CD1c-positive myeloid dendritic cell (primary cell): ENCODE measurements around the gene HOXD11.

Source experiments
- DNase-seq: peaks from one replicate; pipeline ENCODE4 v3.0.0-alpha.2; 2016; ENCODE audit errors: extremely low spot score

HOXD11 gene

DNA sequence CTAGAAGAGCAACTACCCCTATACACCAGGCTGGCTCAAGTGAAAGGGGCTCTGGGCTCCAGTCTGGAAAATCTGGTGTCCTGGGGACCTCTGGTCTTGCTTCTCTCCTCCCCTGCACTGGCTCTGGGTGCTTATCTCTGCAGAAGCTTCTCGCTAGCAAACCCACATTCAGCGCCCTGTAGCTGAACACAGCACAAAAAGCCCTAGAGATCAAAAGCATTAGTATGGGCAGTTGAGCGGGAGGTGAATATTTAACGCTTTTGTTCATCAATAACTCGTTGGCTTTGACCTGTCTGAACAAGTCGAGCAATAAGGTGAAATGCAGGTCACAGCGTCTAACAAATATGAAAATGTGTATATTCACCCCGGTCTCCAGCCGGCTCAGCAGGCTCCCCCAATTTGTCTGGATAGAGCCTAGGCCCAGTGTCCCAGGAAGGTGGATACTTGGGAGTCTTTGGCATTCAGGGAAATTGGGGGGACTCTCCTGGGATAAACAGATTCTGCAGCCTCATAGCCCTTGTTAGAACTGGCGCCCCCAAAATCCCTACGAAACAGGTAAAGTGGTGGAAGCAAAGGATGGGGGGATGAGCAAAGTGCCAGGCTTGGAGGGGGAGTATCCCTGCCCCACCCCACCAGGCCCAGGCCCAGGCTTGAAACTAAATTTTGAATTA is 41.8 kb downstream of the HOXD11 start:
- DNase-seq, result no peak

DNA sequence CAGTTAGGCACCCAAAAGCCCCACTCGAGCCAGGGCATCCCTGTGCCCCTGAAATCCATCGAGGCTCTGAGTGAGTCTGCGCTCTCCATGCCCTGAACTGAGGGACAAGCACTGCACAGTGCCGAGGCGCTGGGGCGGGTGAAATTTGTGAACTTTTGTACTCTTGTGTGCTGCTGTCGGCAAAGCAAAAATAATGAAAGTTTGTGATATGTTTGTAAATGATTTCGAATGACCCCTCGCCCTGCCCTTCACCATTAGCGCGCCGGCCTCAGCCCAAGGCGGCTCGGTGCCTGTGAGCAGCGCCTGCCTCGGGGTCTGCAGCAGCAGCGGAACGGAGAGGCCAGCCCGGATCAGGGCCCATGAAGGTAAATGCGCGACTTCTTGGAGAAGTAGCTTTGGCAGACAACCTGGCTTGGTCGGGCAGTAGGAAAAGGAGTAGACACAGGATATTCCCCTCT is 42.4 kb downstream of the HOXD11 start:
- no peak for DNase-seq

DNA sequence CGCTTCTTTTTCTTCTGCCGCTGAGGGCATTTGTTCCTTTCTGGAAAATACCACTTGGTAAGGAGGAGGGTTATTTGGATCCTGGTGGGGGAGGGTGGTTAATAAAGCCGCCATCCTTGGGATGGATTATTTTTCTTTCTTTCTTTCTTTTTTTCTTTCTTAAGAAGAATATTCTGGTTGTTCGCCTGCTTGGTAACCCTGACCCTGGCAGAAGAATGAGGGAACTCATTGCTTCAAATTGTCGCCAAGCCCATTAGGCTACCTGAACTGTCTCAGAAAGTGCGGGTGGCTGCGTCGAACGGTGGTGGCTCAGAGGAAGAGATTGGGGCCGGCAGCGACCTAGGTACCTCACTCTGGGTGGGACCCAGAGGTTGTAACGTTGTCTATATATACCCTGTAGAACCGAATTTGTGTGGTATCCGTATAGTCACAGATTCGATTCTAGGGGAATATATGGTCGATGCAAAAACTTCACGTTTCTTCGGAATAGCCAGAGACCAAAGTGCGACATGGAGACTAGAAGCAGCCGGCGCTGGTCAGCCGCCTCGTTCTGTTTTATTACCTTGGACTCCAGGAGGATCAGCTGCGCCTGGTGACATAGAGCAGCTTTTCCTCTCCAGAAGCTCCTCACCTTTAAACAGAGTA is 43.0 kb downstream of the HOXD11 start:
- DNase-seq, result no peak

DNA sequence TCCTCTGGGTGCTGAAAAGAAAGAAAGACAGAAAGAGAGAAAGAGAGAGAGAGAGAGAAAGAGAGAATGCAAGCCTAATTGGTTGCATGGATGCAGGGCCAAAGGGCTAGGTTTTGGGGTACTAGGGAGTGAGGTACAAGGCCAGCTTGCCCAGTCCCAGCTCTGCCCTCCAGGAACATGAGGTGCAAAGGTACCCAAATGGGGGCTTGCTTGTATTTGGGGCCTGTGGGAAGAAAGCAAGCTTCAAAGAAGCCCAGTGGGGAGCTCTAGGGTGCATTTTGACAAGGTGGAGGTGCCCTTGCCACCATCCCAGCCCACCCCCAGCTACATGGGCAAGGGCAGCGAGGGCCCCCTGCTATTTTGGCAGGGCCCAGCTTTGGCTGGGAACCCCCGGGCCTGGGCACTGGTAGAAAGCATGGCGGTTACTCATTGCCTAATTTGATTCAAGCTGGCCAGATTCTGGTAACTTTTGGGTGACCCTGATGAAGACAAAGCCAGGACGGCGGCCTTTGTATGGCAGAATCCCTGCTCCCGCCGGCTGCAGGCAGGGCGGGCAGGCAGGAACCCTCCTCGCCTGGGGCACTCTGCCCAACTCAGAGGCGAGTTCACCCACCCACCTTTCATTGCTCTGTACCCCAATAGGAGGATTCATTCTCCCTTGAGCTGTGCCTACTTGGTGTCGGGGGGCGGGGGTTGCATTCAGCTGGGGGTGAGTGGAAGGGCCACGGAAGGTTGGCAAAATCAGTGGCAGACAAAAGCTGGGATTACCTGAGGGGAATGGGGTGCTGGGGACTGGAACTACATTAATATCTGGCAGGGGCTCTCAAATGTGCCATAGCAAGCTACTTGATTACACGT is 43.7 kb downstream of the HOXD11 start:
- no peak for DNase-seq

DNA sequence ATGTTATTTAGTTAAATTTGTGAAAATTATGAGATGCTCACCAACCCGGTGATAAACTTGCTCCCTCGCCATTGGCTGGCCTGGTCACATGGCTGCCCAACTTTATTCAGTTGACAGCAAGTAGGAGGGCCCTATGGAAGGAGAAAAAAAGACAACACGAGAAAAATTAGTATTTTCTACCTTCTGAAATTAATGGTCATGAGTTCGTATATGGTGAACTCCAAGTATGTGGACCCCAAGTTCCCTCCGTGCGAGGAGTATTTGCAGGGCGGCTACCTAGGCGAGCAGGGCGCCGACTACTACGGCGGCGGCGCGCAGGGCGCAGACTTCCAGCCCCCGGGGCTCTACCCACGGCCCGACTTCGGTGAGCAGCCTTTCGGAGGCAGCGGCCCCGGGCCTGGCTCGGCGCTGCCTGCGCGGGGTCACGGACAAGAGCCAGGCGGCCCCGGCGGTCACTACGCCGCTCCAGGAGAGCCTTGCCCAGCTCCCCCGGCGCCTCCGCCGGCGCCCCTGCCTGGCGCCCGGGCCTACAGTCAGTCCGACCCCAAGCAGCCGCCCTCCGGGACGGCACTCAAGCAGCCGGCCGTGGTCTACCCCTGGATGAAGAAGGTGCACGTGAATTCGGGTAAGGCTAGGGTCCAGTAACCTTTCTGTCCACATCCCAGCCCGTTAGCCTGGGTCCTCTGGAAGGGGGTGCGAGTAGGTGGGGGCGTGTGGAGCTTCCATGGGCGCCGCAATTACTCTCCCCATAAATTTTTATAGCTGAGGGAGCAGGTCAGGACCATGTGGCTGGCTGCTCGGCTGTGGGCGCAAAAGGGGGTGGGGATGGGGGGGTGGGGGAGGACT is 44.6 kb downstream of the HOXD11 start, which contains the start of gene HOXD4:
TSS of gene HOXD4 (plus strand) at position 109 of the 846 bp plus-strand sequence. CDS start at position 193, 84 bp downstream.
- DNase-seq, result no peak

DNA sequence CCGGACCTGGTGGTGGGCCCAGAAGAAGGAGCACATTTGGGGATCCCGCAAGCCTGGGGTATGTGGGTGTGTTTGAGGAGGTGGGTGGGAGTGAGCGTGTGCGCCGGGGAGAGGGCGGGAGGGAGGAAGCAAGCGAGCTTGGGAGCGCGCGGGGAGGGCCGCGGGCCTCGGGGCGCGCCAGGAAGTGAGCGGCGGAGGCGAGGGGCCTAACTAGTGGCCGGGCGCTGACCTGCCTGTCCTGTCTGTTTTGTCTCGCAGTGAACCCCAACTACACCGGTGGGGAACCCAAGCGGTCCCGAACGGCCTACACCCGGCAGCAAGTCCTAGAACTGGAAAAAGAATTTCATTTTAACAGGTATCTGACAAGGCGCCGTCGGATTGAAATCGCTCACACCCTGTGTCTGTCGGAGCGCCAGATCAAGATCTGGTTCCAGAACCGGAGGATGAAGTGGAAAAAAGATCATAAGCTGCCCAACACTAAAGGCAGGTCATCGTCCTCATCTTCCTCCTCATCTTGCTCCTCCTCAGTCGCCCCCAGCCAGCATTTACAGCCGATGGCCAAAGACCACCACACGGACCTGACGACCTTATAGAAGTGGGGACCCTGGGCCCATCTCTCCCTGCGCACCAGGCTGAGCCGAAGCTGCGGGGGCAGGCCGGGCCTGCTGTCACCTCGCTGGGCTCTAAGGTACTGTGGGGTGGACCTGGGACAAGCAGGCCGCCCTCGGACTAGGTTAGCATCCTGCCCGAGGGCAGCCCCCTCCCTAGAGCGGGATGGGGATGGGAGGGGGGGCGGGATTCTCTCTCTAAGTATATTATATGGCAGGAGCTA is 45.5 kb downstream of the HOXD11 start:
- DNase-seq, result no peak

DNA sequence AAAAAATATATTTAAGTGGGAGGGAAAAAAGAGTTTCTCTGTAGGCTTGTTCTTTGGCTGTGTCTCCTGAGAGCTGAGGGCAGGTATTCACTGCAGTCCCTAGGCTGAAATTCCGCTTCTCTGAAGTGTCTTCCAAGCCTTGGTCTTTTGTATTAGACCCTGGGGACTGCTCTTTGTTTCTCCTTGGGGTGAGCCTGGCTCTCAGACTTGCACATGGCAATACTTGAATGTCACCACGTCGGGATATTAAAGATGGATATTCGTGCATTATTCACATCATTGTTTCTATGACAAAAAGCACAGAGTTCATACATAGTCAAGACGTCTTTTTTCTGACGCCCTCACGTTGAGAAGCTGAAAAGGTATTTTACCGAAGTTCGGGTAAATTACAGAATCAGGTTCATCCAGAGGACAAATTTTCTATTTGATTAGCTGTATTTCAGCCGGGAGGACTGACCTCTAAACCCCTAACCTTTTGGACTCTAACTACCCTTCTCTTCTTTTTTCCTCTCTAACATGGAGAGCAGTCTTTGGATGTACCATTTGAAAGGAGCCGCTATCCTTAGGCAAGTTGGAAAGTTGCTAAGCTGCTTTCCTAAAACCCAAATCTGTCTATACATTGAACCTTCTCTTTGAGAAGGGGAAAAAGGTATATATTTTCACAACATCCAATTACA is 47.6 kb downstream of the HOXD11 start:
- no peak for DNase-seq

DNA sequence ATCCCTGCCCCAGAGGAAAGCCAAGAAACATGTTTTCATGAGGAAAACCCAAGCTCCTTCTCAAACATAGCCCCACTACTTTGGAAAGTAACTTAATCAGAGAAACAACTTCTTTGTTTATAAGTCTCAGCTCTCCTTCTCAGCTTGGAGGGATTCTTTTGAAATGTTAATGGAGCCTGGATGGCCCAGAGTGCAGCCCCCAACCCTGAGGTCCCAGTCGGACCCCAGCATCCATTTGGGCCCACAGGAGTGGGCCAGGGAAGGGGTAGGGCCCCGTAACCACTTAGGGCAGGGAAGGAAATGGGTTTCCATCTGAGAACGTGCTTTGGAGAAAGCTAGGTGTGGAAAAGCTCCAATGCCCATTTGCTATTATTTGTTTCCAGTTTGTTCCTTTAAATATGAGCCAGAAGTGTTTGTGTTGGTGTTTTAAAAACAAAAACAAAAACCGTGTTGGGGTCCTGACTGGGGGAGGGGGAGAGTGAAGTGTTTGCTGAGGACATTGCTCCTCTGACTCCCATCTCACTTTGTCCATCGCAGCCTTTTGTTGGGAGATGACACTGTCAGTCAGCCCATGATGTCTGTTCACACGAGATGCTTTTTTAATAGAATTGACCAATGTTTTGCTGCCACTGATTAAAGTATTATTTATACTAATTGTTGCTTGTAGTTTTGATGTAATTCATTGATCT is 48.4 kb downstream of the HOXD11 start:
- no peak for DNase-seq

DNA sequence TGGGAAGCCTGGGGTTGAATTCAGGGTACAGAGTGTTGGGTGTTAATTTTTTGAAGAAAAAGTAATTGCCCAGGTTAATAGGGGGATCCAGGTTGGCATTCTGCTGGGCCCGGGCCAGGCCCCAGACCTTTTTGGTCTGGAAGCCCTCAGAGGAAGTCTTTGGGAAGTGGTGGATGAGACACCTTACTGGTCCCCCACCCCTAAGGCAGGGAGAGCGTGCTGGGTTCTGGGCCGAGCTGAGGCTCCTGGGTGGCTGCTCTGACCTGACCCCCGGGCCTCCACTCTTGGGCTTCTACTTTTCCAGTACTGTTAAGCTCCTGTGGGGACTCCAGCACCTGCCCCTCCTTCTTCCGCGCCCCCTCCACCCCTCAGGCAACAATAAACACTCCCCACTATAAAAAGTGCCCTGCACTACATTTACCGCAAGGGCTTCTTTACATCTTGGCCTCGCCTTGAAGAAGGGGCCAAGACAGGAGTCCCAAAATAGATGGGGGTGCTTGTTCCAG is 49.3 kb downstream of the HOXD11 start:
- no peak for DNase-seq

DNA sequence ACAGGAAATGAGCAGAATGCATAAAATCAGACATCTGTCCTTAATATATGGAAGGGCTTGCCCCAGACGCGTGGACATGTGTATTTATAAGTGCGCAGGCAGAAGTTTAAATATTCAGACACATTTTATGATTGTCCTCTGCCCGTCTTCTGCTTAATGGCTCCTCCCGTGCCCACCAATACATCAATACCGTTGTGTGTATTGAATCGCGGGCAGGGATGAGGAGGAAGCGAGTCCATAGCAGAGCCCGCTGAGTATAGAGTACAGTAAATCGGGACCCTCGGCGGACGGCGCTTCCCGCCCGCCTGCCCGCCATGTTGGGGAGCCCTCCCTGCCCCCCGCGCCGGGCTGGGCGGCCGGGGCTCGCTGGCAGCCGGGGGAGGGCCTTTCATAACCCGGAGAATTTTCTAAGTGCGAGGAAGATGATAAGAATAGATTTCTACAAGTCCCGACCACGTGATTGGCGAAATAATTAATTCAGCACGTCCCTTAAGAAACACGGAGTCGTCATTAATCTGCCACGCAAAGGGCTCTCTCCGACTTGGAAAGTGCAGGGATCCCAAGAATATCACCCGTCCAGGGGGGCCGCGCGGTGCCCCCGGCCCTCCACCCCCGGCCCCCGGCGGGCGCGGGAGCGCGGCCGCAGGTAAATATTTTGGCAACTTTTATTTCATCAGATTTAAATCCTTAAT is 49.9 kb downstream of the HOXD11 start, which contains the start of gene HOXD3:
TSS of gene HOXD3 (plus strand) at position 501 of the 692 bp plus-strand sequence. CDS start 11,808 bp downstream, outside the sequence.
- DNase-seq, result no peak

DNA sequence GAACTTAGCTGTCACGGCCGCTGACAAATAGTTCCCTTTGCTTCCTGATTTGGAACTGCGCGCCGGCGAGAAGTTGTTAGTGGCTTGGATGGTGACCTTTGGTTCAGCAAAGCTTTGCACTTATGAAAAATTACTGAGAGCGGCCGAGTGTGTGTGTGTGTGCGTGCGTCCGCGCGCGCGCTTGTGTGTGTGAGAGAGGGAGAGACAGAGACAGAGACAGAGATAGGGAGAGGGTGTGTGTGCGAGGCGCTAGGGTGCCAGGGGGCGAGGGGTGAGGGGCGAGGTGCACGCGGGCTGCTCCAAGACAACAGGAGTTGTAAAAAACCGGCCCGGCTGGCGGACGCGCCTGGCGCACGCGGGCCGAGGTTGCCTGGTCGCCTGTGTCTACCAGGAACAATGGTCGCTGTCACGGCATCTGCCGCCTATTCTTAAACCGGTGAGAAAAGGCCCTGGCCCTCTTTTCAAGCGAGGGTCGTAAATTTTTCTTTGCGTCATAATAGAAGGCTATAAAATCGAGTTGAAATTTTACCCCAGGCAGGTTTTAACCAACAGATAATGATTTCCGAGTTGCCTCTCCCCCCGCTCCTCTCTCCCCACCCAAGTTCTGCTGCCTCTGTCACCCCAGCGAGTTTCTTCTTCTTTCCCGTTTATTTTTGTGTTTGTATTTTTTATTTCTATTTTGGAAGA is 50.6 kb downstream of the HOXD11 start:
- DNase-seq, result no peak

DNA sequence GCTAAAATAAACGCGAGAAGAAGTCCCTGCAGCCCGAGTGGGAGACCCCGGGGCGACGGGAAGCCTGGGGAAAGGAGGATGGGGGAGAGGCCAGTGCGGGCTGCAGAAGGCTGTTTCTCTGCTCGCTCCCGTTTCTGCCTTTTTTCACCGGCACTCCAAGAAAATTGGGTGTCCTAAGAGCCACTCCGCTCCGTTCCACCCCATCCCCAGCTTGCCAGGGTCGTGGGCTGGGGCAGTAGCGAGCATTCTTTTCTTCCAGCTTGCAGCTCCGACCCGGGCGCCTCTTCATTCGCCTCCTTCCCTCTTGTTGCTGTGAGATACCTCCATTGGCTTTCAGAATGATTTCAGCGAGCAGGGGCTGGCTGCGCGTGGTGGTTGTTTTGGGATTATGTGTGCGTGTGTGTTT is 51.1 kb downstream of the HOXD11 start:
- DNase-seq, result no peak

DNA sequence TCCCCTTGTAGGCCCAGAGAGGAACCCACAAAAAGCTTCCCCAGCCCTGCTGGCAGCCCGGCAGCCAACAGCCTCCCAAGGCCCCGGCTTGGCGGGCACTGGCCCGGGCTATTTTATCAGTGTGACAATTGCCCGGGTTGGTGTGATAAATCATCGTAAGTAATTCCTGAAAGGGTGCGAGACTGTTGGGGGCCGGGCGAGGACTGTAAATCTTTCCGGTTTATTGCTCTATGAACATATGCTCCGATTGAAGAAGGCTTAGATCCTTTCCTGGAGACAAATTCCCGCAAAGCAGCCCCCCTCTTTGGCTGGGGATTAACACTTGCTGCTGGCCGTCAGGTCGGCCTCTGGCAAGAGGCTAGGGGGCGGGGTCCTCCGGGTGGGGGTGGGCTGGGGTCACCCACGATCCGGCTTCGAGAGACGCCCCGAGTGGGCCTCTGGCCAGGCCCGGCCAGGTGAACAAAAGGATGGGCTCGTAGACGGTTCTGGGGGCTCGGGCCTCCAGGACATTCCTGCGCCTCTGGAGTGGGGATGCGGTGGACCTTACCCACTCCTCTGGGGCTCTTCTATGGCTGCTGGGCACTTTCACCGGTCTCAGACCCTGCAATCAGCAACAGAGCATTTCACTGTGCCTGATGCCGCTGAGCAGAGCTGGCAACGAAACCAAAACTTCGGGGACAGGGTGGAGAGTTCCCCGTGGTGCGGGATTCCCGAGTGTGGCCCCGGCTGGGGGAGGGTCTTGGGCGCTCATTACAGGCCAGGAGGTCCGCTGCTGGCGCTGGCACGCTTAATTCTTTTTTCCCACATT is 52.0 kb downstream of the HOXD11 start:
- DNase-seq, result no peak
